Measurements from ENCODE around the gene APOH. TPM values are rescaled to one million over a fixed set of nuclear protein-coding genes. Genes with fewer than 3 reads are reported as not detected.

The APOH gene
- total and polyA plus RNA-seq, 2 of the 13 experiments (the other 11 are each of a cell fraction or from before 2014, with no cell fraction given) = 4,846 to 5,748 TPM

GRCh38 chr17:66235377-66235994, 6.3 kb upstream of the APOH start (continued):
- TF ChIP-seq CHD2 (IDR thresholded peaks at IDR 0.05; ENCODE audit: low read depth, low read length) (no peak), DDIT3 (CRISPR knock-in tag; IDR thresholded peaks at IDR 0.05) (no peak), PPARG (CRISPR knock-in tag; conservative IDR thresholded peaks at IDR 0.05) (peak; percentile 75), ZNF333 (CRISPR knock-in tag; IDR thresholded peaks at IDR 0.05; ENCODE audit: borderline replicate concordance) (no peak), BRCA1 (CRISPR knock-in tag; IDR thresholded peaks at IDR 0.05) (no peak), AGO2 (optimal IDR thresholded peaks at IDR 0.05; ENCODE audit: low read depth, low read length) (no peak), SNAPC5 (CRISPR knock-in tag; IDR thresholded peaks at IDR 0.05; ENCODE audit: borderline replicate concordance) (no peak), KDM5B (CRISPR knock-in tag; IDR thresholded peaks at IDR 0.05; ENCODE audit: borderline replicate concordance) (no peak), JARID2 (CRISPR knock-in tag; IDR thresholded peaks at IDR 0.05; ENCODE audit: insufficient replicate concordance) (no peak), KAT7 (CRISPR knock-in tag; IDR thresholded peaks at IDR 0.05; ENCODE audit: borderline replicate concordance) (0 out of 2 replicates have a peak, but pooled peaks have one; percentile 22), ZNF232 (CRISPR knock-in tag; IDR thresholded peaks at IDR 0.05; ENCODE audit: borderline replicate concordance) (no peak), IRX3 (CRISPR knock-in tag; IDR thresholded peaks at IDR 0.05; ENCODE audit: borderline replicate concordance, low read depth) (no peak), RFX3 (CRISPR knock-in tag; IDR thresholded peaks at IDR 0.05) (no peak), CBX1 (IDR thresholded peaks at IDR 0.05; ENCODE audit: low read depth) (no peak), SUZ12 (IDR thresholded peaks at IDR 0.05; ENCODE audit: low read depth, low read length) (no peak), ZNF780A (CRISPR knock-in tag; IDR thresholded peaks at IDR 0.05) (no peak; the same call in 1 of the 2 replicates), ZNF484 (CRISPR knock-in tag; IDR thresholded peaks at IDR 0.05; ENCODE audit: borderline replicate concordance, low read depth) (no peak), SP5 (CRISPR knock-in tag; IDR thresholded peaks at IDR 0.05; ENCODE audit: borderline replicate concordance, low read depth) (no peak), ZNF264 (CRISPR knock-in tag; IDR thresholded peaks at IDR 0.05) (peak; percentile 59; the same call in 1 of the 2 replicates), HNRNPLL (IDR thresholded peaks at IDR 0.05; ENCODE audit: low read depth, low read length, poor library complexity, severe bottlenecking) (no peak)
- TF ChIP-seq, protein P1, sequence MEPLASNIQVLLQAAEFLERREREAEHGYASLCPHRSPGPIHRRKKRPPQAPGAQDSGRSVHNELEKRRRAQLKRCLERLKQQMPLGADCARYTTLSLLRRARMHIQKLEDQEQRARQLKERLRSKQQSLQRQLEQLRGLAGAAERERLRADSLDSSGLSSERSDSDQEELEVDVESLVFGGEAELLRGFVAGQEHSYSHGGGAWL (CRISPR knock-in tag; IDR thresholded peaks at IDR 0.05) = no peak
- TF ChIP-seq, protein P2, sequence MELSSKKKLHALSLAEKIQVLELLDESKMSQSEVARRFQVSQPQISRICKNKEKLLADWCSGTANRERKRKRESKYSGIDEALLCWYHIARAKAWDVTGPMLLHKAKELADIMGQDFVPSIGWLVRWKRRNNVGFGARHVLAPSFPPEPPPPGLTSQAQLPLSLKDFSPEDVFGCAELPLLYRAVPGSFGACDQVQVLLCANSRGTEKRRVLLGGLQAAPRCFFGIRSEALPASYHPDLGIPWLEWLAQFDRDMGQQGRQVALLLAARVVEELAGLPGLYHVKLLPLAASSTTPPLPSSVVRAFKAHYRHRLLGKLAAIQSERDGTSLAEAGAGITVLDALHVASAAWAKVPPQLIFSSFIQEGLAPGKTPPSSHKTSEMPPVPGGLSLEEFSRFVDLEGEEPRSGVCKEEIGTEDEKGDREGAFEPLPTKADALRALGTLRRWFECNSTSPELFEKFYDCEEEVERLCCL (CRISPR knock-in tag; IDR thresholded peaks at IDR 0.05; ENCODE audit: borderline replicate concordance) = no peak
- TF ChIP-seq, protein P3, sequence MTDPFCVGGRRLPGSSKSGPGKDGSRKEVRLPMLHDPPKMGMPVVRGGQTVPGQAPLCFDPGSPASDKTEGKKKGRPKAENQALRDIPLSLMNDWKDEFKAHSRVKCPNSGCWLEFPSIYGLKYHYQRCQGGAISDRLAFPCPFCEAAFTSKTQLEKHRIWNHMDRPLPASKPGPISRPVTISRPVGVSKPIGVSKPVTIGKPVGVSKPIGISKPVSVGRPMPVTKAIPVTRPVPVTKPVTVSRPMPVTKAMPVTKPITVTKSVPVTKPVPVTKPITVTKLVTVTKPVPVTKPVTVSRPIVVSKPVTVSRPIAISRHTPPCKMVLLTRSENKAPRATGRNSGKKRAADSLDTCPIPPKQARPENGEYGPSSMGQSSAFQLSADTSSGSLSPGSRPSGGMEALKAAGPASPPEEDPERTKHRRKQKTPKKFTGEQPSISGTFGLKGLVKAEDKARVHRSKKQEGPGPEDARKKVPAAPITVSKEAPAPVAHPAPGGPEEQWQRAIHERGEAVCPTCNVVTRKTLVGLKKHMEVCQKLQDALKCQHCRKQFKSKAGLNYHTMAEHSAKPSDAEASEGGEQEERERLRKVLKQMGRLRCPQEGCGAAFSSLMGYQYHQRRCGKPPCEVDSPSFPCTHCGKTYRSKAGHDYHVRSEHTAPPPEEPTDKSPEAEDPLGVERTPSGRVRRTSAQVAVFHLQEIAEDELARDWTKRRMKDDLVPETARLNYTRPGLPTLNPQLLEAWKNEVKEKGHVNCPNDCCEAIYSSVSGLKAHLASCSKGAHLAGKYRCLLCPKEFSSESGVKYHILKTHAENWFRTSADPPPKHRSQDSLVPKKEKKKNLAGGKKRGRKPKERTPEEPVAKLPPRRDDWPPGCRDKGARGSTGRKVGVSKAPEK (CRISPR knock-in tag; IDR thresholded peaks at IDR 0.05; ENCODE audit: borderline replicate concordance) = no peak

All from HepG2 (cell line).